ENCODE results near the gene SYNE1. TPM values are rescaled to one million over a fixed set of nuclear protein-coding genes. Genes with fewer than 3 reads are reported as not detected.

The SYNE1 gene
- total RNA-seq: 100 to 1,000 TPM; 105 to 107 TPM

DNA sequence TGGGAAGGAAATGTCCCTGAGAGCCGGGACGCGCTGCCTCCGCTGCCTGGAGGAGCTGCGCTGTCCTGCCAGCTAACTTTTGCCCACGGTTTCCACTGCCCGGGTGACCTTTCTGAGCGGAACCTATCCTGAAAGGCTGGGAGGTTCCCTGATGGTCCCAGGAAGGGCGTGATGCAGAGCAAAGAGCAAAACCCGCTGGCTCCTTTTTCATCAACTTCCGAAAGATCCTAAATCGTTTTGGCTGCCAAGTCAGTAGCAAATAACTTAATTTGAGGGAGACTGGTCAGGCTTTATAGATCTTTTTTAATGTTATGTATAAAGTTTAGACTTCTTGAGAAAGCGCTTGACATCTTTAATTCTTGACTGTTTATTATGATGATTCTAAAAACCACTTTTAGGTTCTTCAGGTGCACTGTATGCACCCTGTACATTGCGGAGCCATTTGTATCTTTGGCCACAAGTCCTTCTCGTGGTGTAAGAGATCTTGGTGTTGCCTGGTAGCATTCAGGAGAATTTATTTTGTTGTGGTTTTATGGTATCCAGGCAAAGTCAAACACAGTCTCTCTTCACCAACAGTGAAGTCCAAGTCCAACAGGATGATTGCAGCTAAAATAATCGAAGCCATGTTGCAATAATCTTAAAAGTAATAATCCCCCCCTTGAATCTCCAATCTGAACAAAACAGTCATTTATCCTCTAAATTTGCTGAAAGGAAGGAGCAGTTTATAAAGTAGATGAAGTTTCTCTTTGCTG is at the start of gene SYNE1:
SYNE1 (minus strand) TSS at position 67 of the 752 bp plus-strand sequence. CDS start 9,031 bp downstream, outside the sequence.

Other genes with a start within 250 kb of the SYNE1 start
- gene MYCT1, start 60.5 kb upstream of the SYNE1 start, total RNA-seq: not detected
- gene VIP, start 113.4 kb upstream of the SYNE1 start, total RNA-seq: not detected

Measured in activated naive CD4-positive, alpha-beta T cell treated with anti-CD3 and anti-CD28 coated beads, Interleukin-2, amount 10 ng/mL, durations not matched to agents 5 hours and 36 hours (primary cell).